Measurements from ENCODE around the gene KHDRBS2.

Gene KHDRBS2

GRCh38 chr6:62217866-62218265 is 68.2 kb downstream of the KHDRBS2 start:
- DNase-seq (ENCODE audit: low read depth, low spot score), result no peak
- H3K4me3 ChIP-seq (ENCODE audit: low read length), result no peak overlapping the region

DNA sequence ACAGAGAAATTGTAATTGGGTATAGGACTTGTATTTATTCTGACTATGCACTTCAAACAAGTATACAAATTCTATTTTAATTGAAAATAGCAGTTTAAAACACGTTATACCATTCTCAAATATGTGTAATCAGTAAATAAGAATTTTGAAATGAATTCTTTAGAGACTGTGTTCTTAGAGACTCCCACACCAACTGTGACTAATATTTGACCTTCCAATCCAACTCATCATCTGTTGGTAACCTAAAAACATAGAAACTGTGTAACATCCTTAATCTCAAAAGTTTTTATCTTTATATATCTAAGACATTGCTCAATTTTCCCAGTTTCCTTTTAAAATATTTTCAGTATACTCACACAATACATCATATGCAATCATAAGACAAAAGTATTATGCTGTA is 83.9 kb downstream of the KHDRBS2 start:
- H3K4me3 ChIP-seq (ENCODE audit: low read length), result no peak overlapping the region
- no peak for DNase-seq (ENCODE audit: low read depth, low spot score)

DNA sequence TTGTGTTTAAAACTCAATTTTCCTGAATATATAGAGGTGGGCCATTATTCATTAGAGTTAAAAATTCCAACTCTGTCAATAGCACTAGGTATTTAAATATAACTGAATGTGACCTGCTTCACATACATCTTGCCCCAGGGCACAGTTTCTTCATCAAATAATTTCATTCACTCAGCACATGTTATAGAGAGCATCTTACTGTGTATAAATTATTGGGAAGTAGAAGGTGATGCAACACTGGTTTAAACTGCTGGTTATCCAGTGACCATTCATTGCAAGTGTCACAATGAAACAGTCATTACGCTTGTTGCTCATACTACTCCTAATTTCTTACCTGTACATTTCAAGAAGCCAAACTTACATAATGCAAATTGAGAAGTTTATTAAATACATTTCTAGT is 93.4 kb downstream of the KHDRBS2 start:
- DNase-seq (ENCODE audit: low read depth, low spot score), result no peak
- H3K4me3 ChIP-seq (ENCODE audit: low read length), result no peak overlapping the region

DNA sequence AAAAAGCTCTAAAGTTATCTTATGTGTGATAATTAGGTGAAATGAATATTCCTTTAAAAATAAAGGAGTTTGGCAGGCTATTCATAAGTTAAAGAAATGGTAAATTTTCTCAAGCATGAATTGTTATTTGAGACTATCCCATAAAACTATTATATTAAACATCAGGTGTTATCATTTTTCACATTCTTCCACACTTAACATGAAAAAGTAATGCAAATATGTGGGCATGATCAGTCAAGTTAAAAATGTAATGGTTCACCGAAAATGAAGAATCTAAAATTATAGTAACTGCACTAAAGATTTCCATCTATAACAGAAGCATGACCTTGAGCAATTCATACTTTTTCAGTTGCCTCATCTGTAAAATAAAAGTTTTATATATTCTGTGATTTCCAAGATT is 110.8 kb downstream of the KHDRBS2 start:
- no peak for DNase-seq (ENCODE audit: low read depth, low spot score)
- H3K4me3 ChIP-seq (ENCODE audit: low read length), result no peak overlapping the region

DNA sequence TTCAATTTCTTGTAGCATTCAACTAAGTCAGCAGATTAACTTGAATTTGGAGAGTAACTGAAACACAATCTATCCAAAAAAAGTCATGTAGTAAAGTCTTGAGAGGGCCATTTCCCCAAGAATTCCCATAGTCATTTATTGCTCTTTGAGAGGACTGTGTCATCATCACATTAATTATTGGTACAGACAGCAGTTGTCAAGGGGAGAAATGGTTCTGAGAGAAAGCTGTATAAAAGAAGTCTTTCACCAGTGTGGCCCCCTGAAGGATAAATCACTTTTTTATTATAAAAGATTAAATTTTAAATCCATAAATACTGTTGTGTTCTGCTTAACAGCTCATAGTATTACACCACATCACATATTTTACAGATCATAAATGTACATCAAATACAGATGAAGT is 111.5 kb downstream of the KHDRBS2 start:
- DNase-seq (ENCODE audit: low read depth, low spot score), result no peak
- no peak overlapping the region for H3K4me3 ChIP-seq (ENCODE audit: low read length)

GRCh38 chr6:62167736-62168135 is 118.3 kb downstream of the KHDRBS2 start:
- DNase-seq (ENCODE audit: low read depth, low spot score), result no peak
- H3K4me3 ChIP-seq (ENCODE audit: low read length), result no peak overlapping the region

- H3K4me3 ChIP-seq (ENCODE audit: low read length), result no peak overlapping the region
- DNase-seq (ENCODE audit: low read depth, low spot score), result no peak
Measured at GRCh38 chr6:62162858-62163257, 123.2 kb downstream of the KHDRBS2 start.

DNA sequence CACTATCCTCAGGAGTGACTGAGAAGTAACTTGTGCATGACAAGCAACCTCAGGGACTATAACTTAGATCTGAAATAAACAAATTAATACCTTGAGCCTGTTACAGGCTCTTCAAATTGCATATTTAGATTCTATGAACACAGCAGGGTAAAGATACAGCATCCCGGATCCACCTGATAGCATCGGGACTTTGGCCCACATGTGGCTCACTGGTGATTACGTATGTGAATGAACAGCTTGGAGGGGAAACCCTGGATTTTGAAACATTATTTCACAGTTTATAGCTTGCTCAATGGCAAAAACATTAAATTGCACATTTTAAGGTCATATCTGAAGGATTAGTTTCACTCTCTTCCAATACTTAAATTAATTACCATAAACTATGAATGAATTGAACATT is 133.2 kb downstream of the KHDRBS2 start:
- no peak for DNase-seq (ENCODE audit: low read depth, low spot score)
- H3K4me3 ChIP-seq (ENCODE audit: low read length), result no peak overlapping the region

DNA sequence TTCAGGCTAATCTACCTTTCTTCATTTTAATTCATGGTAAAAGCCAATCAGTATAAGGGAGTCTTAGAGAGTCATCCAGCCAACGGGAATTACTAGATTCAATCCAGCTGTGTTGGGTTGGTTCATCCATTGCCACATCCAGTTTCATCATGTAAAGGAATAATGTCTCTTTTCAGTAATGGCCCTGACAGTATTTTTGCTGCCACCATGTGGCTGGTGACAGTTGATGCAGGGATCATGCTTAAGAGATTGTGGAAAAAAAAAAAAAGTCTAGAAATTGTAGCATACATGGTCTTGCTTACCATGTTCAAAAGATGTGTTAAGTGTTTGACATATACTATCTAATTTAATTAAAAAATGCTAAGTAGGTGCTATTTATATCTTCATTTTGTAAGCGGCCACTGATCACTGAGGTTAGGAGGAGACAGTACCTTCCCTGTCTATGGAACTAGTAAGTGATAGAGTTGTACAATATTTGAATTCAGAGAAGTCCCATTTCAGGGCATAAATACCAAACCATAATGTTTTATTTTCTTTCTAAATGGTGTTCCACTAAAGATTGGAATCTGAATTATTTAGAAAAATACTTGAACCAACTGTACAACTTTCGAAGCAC is 135.9 kb downstream of the KHDRBS2 start:
- no peak overlapping the region for H3K4me3 ChIP-seq (ENCODE audit: low read length)
- peak; percentile 42 for DNase-seq (ENCODE audit: low read depth, low spot score)

DNA sequence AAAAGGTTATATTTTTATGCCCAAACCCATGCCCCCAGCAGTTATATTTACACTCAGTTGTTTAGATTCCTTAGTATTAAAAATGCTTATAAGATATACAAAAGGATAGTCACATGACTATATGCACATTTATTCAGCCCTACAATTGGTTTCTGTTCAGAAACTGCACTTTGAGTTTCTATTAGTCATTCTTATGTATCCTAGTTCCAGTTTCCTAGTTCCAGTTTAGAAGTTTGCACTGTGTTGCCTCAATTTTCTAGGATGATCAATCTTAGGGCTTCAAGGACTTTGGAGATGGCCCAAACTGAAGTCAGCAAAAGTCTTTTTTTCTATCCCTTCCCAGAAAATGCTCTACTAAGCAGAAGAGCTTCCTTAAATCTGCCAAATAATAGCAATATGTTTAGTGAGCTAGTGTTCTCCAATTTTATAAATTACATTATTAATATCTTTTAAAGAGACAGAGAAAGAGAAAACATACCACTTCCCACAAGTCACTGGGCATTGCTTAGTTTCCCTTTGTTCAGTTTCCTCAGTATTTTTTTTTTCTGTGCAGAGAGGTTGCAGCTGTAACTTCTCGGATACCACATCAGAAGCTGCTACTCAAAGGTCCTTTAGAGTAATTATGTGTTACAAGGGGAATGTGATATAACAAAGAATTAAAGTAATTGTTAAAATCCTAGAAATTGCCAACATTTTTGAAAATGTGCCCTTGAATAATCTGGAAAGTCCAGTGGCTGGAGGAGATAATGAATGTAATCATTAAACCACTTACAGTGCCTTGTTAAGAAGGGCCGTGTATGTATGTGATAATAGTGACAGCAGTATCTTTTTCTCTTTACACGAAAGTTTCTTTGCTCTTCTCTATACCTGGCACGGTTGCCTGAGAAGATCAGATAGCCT is 138.8 kb downstream of the KHDRBS2 start:
- DNase-seq (ENCODE audit: low read depth, low spot score), result no peak
- H3K4me3 ChIP-seq (ENCODE audit: low read length), result no peak overlapping the region

GRCh38 chr6:62129127-62129526 is 156.9 kb downstream of the KHDRBS2 start:
- H3K4me3 ChIP-seq (ENCODE audit: low read length), result no peak overlapping the region
- no peak for DNase-seq (ENCODE audit: low read depth, low spot score)

DNA sequence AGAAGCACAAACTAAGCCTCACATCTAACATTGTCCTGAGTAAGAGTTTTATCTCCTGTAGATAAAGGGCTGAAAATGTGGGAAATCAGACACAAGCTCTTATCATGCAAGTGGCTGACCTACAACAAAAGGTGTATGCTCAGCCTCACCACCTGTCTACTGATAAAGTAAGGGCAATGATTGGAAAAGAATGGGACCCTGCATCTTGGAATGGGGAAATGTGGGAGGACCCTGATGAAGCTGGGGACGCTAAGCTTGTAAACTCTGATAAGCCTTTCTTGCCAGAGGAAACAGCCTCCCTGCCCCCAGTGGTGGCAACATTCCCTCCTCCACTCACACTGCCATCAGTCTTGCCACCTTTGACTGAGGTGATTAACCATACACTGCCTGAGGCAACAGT is 166.6 kb downstream of the KHDRBS2 start:
- no peak overlapping the region for H3K4me3 ChIP-seq (ENCODE audit: low read length)
- no peak for DNase-seq (ENCODE audit: low read depth, low spot score)

DNA sequence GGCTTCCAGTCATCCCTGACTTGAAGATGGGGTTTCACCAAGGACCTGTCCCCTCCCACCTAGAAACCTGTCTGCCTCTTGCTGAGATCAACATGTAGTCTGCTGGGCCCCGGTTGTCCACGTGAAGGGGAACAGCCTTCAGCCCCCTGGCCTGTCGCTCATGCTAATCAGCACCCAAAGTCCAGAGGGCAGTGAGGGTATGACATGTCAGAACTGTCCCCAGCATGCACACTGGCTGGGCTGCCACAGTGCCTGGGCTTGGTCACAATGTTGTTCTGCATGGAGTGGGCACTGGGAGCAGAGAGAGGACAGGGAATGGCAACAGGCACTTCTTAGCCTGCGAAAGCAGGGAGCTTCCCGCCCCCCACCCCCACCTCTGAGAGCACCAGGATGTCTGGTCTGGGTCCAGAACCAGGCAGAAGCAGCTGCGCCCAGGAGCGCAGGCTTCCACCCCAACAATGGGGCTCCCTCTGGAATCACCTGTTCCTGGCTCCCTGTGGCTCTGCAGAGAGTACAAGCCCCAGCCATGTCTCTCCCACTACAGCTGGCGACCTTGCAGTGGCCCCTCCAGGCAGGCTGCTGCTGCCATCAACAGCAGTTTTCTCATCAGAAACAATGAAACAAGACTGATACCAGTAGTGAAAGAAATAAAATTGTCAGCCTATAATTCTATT is 182.7 kb downstream of the KHDRBS2 start:
- H3K4me3 ChIP-seq (ENCODE audit: low read length), result no peak overlapping the region
- no peak for DNase-seq (ENCODE audit: low read depth, low spot score)

- no peak overlapping the region for H3K4me3 ChIP-seq (ENCODE audit: low read length)
- no peak for DNase-seq (ENCODE audit: low read depth, low spot score)
Measured at GRCh38 chr6:62102387-62102786, 183.6 kb downstream of the KHDRBS2 start.

GRCh38 chr6:62090442-62091229 is 195.4 kb downstream of the KHDRBS2 start:
- DNase-seq (ENCODE audit: low read depth, low spot score), result no peak
- H3K4me3 ChIP-seq (ENCODE audit: low read length), result no peak overlapping the region

DNA sequence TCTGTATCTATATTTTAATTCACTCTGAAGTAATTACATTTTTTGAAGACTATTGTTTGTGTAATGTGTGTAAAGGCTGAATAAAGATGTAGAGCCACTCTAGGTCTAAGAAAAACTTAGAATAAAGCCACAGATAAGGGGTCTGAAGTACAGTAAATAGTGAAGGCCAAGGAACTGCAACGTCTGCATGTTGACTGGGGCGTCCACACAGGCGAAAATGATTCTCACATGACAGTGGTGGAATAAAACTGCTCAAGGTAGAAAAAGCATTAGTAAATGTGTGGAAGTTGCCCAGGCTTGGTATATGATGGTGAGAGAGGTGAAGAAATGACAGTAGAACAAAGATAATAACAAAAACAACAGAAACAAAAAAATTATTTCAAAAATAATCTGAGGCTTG is 196.2 kb downstream of the KHDRBS2 start:
- H3K4me3 ChIP-seq (ENCODE audit: low read length), result no peak overlapping the region
- no peak for DNase-seq (ENCODE audit: low read depth, low spot score)

- DNase-seq (ENCODE audit: low read depth, low spot score), result no peak
- no peak overlapping the region for H3K4me3 ChIP-seq (ENCODE audit: low read length)
Measured at GRCh38 chr6:62086047-62086446, 200.0 kb downstream of the KHDRBS2 start.

DNA sequence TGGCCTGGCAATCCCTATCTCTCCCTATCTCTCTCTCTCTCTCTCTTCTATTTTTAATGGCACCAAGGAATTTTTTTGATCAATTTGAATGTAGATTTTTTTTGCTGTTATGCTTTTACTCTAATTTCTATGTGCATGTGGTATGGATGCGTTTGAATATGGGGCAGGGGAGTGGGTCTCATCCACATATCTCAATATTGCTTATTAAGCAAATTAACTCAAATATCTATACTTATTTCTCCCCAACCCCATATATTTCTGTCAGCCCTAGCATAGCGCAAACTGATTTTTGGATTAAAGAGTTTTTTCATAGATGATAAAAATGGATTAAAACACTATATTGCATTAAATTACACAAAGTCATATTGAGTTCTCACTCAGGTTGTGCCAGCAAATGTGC is 210.2 kb downstream of the KHDRBS2 start:
- no peak for DNase-seq (ENCODE audit: low read depth, low spot score)
- H3K4me3 ChIP-seq (ENCODE audit: low read length), result no peak overlapping the region

DNA sequence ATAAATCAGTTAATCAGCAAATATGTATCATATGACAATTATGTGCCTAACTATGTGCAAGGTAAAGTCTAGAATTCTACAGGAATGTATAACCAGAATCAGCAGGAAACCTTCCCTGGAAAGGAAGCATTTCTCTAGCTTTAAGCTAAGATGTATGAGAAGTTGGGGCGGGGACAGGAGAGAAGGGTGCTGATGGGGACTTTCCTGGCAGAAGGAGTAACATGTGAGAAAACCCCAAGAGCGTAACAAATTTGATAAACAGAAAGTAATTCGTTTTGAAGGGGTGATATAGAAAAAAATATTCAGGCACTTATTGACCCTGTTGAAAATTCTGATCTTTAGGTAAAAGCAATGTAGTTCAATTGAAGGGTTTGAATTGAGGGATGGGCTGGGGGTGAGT is 226.1 kb downstream of the KHDRBS2 start:
- no peak overlapping the region for H3K4me3 ChIP-seq (ENCODE audit: low read length)

DNA sequence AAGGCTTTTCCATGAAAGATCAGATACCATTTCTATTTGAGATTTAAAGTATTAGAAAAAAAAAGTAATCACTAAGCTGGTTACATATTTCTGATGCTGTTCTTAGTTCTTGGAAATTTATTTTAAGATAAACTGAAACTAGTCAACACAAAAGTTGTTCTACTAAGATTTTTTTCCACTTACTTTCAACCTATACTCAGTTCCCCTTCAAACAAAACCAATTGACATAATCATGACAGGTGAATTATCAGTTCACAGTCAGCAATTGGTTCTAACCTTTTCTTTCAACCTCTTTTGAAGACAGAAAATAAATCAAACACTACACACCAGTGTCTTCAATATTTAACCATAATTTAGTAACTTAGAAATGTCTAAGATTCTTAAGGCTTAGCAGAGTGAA is 228.7 kb downstream of the KHDRBS2 start:
- no peak overlapping the region for H3K4me3 ChIP-seq (ENCODE audit: low read length)
- no peak for DNase-seq (ENCODE audit: low read depth, low spot score)

More for the DNA sequence above, 226.1 kb downstream of the KHDRBS2 start:
- no peak for DNase-seq (ENCODE audit: low read depth, low spot score)

Data from Jurkat, Clone E6-1 (cell line).